ENCODE data around the gene GIT2. TPM values are rescaled to one million over a fixed set of nuclear protein-coding genes. Genes with fewer than 3 reads are reported as not detected.

GIT2 gene
- total RNA-seq, 1 experiment from 2014 or later, result 40.0 TPM

- Histone ChIP-seq H3K9me3 (ENCODE audit: control insufficient read depth, insufficient read depth, low read depth, low read length) (no peaks in the 10 kb centered on the region), H3K4me1 (ENCODE audit: control insufficient read depth, insufficient read depth, low read length) (no peaks in the 10 kb centered on the region), H3K27me3 (ENCODE audit: control insufficient read depth, insufficient read depth, low read length) (no peaks in the 10 kb centered on the region), H3K4me3 (ENCODE audit: low read depth in 2 of 2, low read length in 2 of 2) (no peak overlapping the region), H3K36me3 (ENCODE audit: control insufficient read depth, insufficient read depth, low read length) (no peaks in the 10 kb centered on the region), H3K27ac (ENCODE audit: low read length) (no peak overlapping the region)
- BruUV-seq (replicated peaks), result no TSS peak
- intact Hi-C loops (cut with micrococcal nuclease; ENCODE audit: unreplicated experiment) (no loop called here), in situ Hi-C loops (cut with HindIII; ENCODE audit: low pct_unique_long_range_greater_than_20kb, low sequenced_read_pairs) (no loop called here)
- ChIA-PET POLR2A (no interaction called here), CTCF (no interaction called here)
- DNase-seq (ENCODE audit: low read depth, low spot score), result no peak
- no peak for ATAC-seq
- no peak for TF ChIP-seq TCF7L2 (IDR thresholded peaks at IDR 0.05; ENCODE audit: low read depth, low read length)
- TF ChIP-seq CTCF (IDR thresholded peaks at IDR 0.05), result no peak
- no peak for TF ChIP-seq POLR2AphosphoS5 (IDR thresholded peaks at IDR 0.05; ENCODE audit: low read depth, low read length)
- no peak for TF ChIP-seq REST (IDR thresholded peaks at IDR 0.05; ENCODE audit: insufficient read depth in 1 of 2, low read depth in 2 of 2, low read length in 1 of 2)
- TF ChIP-seq SIN3A (IDR thresholded peaks at IDR 0.05; ENCODE audit: borderline replicate concordance, insufficient read depth, low read depth, low read length), result no peak
These were observed 105.5 kb downstream of the GIT2 start for GRCh38 chr12:109890620-109891170.

GRCh38 chr12:109888179-109889020 lies 107.8 kb downstream of the GIT2 start:
- H3K27ac ChIP-seq (ENCODE audit: low read length), result no peak overlapping the region
- no TSS peak for BruUV-seq (replicated peaks)
- ChIA-PET CTCF (interaction anchor here (0.7 kb wide), 1 partner anchor 40 kb away, joined by 3 read pairs; no protein-coding TSS in a partner anchor), POLR2A (interaction anchor here (0.6 kb wide), 1 partner anchor 153 kb away, joined by 4 read pairs; no protein-coding TSS in a partner anchor)
- no peak overlapping the region for H3K4me3 ChIP-seq (ENCODE audit: low read depth in 2 of 2, low read length in 2 of 2)
- no peaks in the 10 kb centered on the region for H3K36me3 ChIP-seq (ENCODE audit: control insufficient read depth, insufficient read depth, low read length)
- no peaks in the 10 kb centered on the region for H3K4me1 ChIP-seq (ENCODE audit: control insufficient read depth, insufficient read depth, low read length)
- ATAC-seq, result peak; percentile 58; the same call in 1 of the 2 replicates
- TF ChIP-seq CTCF (IDR thresholded peaks at IDR 0.05) (no peak), SIN3A (IDR thresholded peaks at IDR 0.05; ENCODE audit: borderline replicate concordance, insufficient read depth, low read depth, low read length) (no peak), REST (IDR thresholded peaks at IDR 0.05; ENCODE audit: insufficient read depth in 1 of 2, low read depth in 2 of 2, low read length in 1 of 2) (no peak)
- peak; percentile 88 for DNase-seq (ENCODE audit: low read depth, low spot score)
- H3K27me3 ChIP-seq (ENCODE audit: control insufficient read depth, insufficient read depth, low read length), result no peaks in the 10 kb centered on the region
- intact Hi-C loops (cut with micrococcal nuclease; ENCODE audit: unreplicated experiment) (no loop called here), in situ Hi-C loops (cut with HindIII; ENCODE audit: low pct_unique_long_range_greater_than_20kb, low sequenced_read_pairs) (no loop called here)
- no peaks in the 10 kb centered on the region for H3K9me3 ChIP-seq (ENCODE audit: control insufficient read depth, insufficient read depth, low read depth, low read length)

Measured in Panc1 (cell line).